Activated CD4-positive, CD25-positive, alpha-beta regulatory T cell treated with anti-CD3 and anti-CD28 coated beads, Interleukin-2, amount 50 U/mL, for 16 hours (primary cell): Measurements from ENCODE around the gene TRPM6.

Experiments used
- DNase-seq: peaks from one replicate; pipeline ENCODE4 v3.0.0-alpha.2; 2020; ENCODE audit warnings: low read depth, low spot score

Gene TRPM6

DNA sequence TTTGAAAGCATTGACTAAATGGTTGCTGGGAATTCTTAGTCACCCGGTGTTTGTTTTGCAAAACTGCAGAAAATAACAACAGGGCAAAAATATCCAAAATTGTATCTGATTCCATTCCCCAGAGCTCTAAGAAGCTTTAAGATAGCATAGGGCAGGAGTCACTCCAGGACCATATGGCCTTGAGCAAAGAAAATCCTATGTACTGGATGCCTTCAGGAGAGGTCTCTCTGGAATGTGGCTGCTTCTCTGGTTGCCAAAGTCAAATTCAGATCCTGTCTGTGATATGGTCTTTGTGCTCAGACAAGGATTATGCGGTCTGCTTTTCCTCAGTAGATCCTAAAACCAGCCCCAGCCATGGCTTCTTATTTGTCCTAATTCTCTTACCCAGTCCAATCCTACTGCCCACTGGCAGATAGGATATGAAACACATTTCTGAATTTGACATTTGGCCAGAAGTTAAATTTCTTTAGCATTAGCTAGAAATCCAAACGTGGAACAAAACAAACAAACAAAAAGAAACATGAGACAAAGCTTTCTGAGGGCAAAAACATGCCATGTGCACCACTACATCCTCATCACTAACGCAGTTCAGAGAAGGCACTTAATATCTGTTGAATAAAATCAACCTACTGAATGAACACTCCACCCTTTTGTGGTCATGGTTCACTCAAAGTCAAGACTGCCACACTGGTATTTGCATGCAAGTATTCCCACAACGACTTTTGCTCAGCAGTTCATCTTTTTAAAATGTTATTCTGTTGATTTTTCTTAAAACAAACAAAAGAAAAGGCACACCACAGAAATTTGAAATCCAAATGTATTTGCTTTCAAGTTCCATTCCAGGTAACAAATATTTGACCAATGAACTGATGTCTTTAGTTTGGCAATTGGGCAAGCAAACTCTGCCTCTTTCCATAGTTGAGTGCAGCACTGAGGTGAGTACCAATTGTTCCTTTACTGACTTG, 165.7 kb downstream of the TRPM6 start:
- DNase-seq = no peak

- DNase-seq = no peak
Measured at GRCh38 chr9:74719306-74719705, 168.4 kb downstream of the TRPM6 start.

- no peak for DNase-seq
Measured at GRCh38 chr9:74718709-74719108, 169.0 kb downstream of the TRPM6 start.

DNA sequence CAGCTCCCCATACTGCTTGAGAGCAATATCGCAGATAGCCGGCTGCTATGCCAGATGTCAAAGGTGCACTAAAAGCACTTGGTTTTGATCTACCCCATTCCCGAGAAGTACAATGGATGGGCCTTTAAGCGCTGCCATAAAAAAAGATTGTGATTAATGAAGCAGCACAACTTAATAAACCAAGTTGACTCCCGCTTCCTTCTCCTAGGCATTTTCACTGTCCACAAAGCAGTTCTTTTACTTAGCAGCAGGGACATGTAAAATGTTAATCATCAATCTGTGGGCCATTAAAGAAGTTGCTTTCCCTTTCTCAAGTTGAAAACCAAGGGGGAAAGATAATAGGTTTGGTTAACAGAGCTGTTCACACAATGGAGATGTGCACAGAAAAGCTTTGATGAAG, 176.4 kb downstream of the TRPM6 start:
- no peak for DNase-seq

DNA sequence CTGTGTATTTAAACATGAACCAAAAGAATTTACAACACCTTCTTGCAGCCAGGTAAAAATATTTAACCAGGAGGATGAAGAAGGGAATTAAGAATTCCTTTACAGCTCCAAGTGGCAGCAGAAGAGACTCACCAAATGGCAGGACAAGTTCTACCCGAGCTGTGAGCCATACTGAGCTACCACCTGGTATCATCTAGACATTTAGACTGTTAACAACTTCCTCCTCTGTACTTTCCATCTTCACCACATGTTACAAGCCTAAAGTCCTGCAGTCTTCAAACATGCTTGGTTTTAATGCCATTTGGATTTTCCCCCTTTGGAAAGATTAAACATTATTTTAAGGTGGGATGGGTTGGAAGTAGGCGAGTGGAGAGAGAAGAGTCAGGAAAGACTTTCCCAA, 190.2 kb downstream of the TRPM6 start:
- no peak for DNase-seq

GRCh38 chr9:74696520-74696919, 191.2 kb downstream of the TRPM6 start:
- no peak for DNase-seq

DNA sequence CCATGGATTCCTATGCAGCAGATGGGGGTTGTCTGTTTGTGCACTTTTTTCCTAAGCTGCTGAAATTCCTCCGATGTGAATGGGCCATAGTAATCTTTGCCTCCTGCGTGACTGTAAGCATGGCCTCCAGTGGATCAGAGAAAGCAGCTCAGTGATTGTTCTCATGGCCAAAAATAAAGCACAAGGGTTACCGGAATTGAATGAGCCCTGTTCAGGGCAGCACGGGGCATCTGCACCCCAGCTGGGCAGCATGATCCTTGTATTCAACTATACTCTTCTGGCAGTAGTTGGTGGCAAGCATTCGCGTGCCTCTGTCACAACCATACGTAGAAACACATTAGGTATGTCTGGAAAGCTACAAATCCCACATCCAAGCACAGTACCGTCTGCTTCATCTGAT, 196.7 kb downstream of the TRPM6 start:
- no peak for DNase-seq

GRCh38 chr9:74683322-74683721, 204.4 kb downstream of the TRPM6 start:
- DNase-seq = no peak

- no peak for DNase-seq
Measured at GRCh38 chr9:74681906-74682305, 205.8 kb downstream of the TRPM6 start.

DNA sequence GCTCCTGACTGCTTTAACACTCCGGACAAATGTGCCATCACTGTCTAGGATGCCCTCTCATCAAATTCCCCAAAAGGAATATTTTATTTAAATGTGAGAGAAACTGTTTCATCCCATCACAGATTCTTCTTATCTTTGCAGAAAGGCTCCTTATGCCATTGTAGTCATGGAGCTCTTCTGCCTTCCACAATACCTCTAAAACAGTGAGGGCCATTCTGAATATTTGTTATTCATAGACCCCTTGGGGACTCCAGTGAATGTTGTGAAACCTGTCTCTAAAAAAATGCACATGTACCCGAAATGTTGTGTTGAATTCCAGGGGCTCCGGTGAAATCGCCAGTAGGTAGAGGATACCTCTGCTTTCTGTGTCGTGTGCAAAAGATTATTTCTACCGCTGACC, 213.6 kb downstream of the TRPM6 start:
- no peak for DNase-seq
